Parathyroid adenoma (tissue), 2 donors: Measurements from ENCODE around the gene CAMSAP2.
A peak's percentile ranks its signal among the peaks of the same experiment; 100 is the strongest.

Experiments used
- H2AFZ ChIP-seq: fragments of 300-600 bp; sonication (generic); one replicate; pipeline ENCODE4 v1.7.0; 2017; ENCODE audit warnings: antibody characterized with exemption, mild to moderate bottlenecking
- H3K27ac ChIP-seq: fragments of 300-600 bp; sonication (generic); one replicate; pipeline ENCODE4 v1.7.0; 2017
- H3K27me3 ChIP-seq: fragments of 300-600 bp; sonication (generic); one replicate; pipeline ENCODE4 v1.7.0; 2017; ENCODE audit warnings: low read length; ENCODE audit not compliant: control insufficient read depth, insufficient read depth
- H3K36me3 ChIP-seq: fragments of 300-600 bp; sonication (generic); one replicate; pipeline ENCODE4 v1.7.0; 2017; ENCODE audit warnings: low read length; ENCODE audit not compliant: control insufficient read depth, insufficient read depth
- H3K4me1 ChIP-seq: fragments of 300-600 bp; sonication (generic); one replicate; pipeline ENCODE4 v1.7.0; 2017; ENCODE audit warnings: control low read depth
- H3K4me2 ChIP-seq: fragments of 300-600 bp; sonication (generic); one replicate; pipeline ENCODE4 v1.7.0; 2017; ENCODE audit warnings: low read length
- H3K4me3 ChIP-seq: fragments of 300-600 bp; sonication (generic); one replicate; pipeline ENCODE4 v1.7.0; 2017; ENCODE audit warnings: low read depth, low read length
- H3K79me2 ChIP-seq: fragments of 300-600 bp; sonication (generic); one replicate; pipeline ENCODE4 v1.7.0; 2017; ENCODE audit warnings: control low read depth
- H3K9ac ChIP-seq: fragments of 300-600 bp; sonication (generic); one replicate; pipeline ENCODE4 v1.7.0; 2017; ENCODE audit warnings: mild to moderate bottlenecking
- H3K9me3 ChIP-seq: fragments of 300-600 bp; sonication (generic); one replicate; pipeline ENCODE4 v1.7.0; 2017; ENCODE audit warnings: low read length; ENCODE audit not compliant: control insufficient read depth
- CTCF ChIP-seq: fragments of 300-600 bp; sonication (generic); IDR thresholded peaks from one replicate; pipeline ENCODE4 v1.7.0; 2017; ENCODE audit warnings: antibody characterized with exemption, mild to moderate bottlenecking
- donor health status: primary hyperparathyroidism.

The CAMSAP2 gene

DNA sequence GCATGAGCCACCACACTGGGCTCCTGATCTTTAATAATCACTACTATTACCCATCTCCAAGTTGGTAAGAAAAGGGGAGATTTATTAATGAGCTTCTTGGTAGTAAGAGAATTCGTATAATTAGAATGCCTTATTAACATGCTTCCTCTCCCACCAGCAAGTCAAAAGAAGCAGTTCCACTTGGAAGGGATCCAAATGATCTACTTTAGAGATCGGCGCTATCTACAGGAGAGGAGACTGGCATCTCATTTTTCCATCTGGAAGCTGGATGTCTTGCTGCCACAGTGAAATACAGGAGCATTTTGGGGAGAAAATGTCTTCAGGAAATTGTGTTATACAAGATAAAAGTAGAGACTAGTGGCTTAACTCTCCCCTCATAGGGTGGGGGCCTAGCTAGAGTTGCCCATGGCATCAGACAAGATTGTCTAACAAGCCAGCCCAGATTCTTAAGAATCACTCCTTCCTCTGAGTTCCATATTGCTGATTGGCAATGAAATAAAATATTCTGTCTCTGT is 33.6 kb upstream of the CAMSAP2 start:
- Histone ChIP-seq H3K4me1 (no peaks in the 10 kb centered on the region), H3K9ac (no peak overlapping the region), H3K9me3 (no peaks in the 10 kb centered on the region), H3K79me2 (no peaks in the 10 kb centered on the region), H3K27me3 (no peaks in the 10 kb centered on the region), H3K27ac (no peak overlapping the region), H3K4me3 (no peak overlapping the region), H2AFZ (no peak overlapping the region), H3K4me2 (no peak overlapping the region), H3K36me3 (no peaks in the 10 kb centered on the region)
- TF ChIP-seq CTCF: no peak

DNA sequence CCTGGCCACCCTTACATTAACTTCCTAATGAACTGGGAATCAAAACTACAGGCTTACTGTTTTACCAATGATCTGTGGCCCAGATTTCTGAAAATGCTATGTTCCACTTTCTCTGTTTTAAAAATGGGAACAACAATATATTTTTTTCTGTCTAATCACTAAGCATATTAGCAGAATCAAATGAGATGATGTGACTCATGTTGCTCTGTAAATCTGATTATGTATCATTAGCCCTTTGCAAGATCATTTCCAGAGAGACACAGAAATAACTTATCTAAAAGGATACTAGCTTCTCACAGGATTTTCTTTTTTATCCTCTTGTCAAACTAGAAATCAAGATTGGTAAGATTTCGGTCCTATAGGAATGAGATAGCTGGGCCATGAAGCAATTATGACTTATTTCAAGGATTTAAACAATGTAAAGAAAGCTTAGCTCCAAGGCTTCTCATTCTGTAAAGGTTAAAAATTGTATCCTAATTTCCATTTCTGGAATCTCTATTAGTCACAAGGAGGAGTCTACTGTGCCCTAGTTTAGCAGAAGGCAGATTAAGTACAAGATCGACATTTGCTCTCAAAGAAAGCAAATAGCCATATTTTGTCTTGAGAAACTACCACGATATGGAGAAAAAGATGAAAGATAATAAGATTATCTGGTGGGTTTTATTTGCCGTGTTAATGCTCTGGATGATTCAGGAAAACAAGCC is 32.4 kb upstream of the CAMSAP2 start:
- Histone ChIP-seq H3K4me2 (no peak overlapping the region), H3K36me3 (no peaks in the 10 kb centered on the region), H2AFZ (peak overlapping the region; percentile 17), H3K27ac (no peak overlapping the region), H3K9me3 (no peaks in the 10 kb centered on the region), H3K9ac (no peak overlapping the region), H3K4me1 (no peaks in the 10 kb centered on the region), H3K4me3 (no peak overlapping the region), H3K27me3 (no peaks in the 10 kb centered on the region), H3K79me2 (no peaks in the 10 kb centered on the region)
- no peak for TF ChIP-seq CTCF

GRCh38 chr1:200707116-200707515 is 31.6 kb upstream of the CAMSAP2 start:
- Histone ChIP-seq H3K4me3 (no peak overlapping the region), H3K4me1 (no peaks in the 10 kb centered on the region), H3K79me2 (no peaks in the 10 kb centered on the region), H3K27me3 (no peaks in the 10 kb centered on the region), H3K36me3 (no peaks in the 10 kb centered on the region), H3K4me2 (no peak overlapping the region), H2AFZ (no peak overlapping the region), H3K9ac (no peak overlapping the region), H3K9me3 (no peaks in the 10 kb centered on the region), H3K27ac (no peak overlapping the region)
- TF ChIP-seq CTCF: no peak

DNA sequence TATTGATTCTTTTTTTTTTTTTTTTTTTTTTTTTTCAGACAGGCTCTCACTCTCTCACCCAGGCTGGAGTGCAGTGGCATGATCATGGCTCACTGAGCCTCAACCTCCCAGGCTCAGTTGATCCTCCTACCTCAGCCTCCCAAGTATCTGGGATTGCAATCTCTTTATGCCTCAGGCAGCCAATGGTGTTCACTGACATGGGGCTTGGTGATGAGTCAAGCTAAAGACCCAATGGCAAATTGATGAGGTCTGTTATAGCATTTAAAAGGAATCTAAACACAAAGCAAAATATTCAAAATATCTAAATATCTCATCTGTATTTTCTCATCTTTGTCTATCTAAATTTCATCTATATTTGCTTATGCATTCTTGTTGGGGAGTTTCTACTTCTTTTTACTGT is 30.5 kb upstream of the CAMSAP2 start:
- no peak overlapping the region for H2AFZ ChIP-seq
- no peaks in the 10 kb centered on the region for H3K36me3 ChIP-seq
- TF ChIP-seq CTCF: no peak
- H3K4me1 ChIP-seq: no peaks in the 10 kb centered on the region
- H3K27ac ChIP-seq: no peak overlapping the region
- no peak overlapping the region for H3K4me2 ChIP-seq
- no peaks in the 10 kb centered on the region for H3K79me2 ChIP-seq
- H3K9me3 ChIP-seq: no peaks in the 10 kb centered on the region
- no peak overlapping the region for H3K9ac ChIP-seq
- no peak overlapping the region for H3K4me3 ChIP-seq
- H3K27me3 ChIP-seq: no peaks in the 10 kb centered on the region

DNA sequence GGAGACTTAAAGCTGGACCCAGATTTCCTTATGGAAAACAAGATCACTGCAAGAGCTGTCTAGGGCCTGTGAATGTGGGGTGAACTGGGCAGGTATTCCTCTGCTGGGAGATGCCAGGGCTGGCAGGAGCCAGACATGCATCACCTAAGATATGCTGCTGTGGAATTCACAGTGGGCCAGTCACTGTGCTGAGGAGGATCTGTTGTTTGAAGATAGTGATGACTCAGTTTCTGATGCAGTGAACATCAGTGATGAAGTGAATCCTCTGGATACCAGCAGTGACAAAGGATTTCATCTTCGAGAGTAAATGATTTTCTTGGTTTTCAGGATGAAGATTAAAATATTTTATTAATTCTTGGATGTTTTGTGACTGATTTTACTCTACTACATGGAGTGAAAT is 29.9 kb upstream of the CAMSAP2 start:
- Histone ChIP-seq H3K4me3 (no peak overlapping the region), H3K27me3 (no peaks in the 10 kb centered on the region), H3K79me2 (no peaks in the 10 kb centered on the region), H3K4me1 (no peaks in the 10 kb centered on the region), H3K9ac (no peak overlapping the region), H3K4me2 (no peak overlapping the region), H3K9me3 (no peaks in the 10 kb centered on the region), H3K27ac (no peak overlapping the region), H3K36me3 (no peaks in the 10 kb centered on the region), H2AFZ (no peak overlapping the region)
- TF ChIP-seq CTCF: no peak
